Duodenal mucosa (tissue), 2 donors: ENCODE measurements around the gene BRINP2.
"Not testable (repeated sequence)": the region's sequence is repeated elsewhere in the genome, so short reads cannot be mapped to it uniquely, and the experiment has no call there.

Experiments used
- H3K27ac ChIP-seq: one replicate; pipeline ENCODE4 v1.7.0; 2013; ENCODE audit warnings: low read depth, low read length
- H3K27me3 ChIP-seq, 2 donors: one replicate each; pipeline ENCODE4 v1.7.0; 2013; ENCODE audit warnings: low read length in 2 of 2, control low read depth in 1 of 2; ENCODE audit not compliant: insufficient read depth in 2 of 2, control insufficient read depth in 1 of 2
- H3K36me3 ChIP-seq, 2 donors: one replicate each; pipeline ENCODE4 v1.7.0; 2013; ENCODE audit warnings: low read length in 2 of 2, control low read depth in 1 of 2; ENCODE audit not compliant: insufficient read depth in 2 of 2, control insufficient read depth in 1 of 2
- H3K4me1 ChIP-seq, 2 donors: one replicate each; pipeline ENCODE4 v1.7.0; 2013; ENCODE audit warnings: low read length in 2 of 2, control low read depth in 1 of 2; ENCODE audit not compliant: insufficient read depth in 2 of 2, control insufficient read depth in 1 of 2
- H3K4me3 ChIP-seq, 2 donors: one replicate each; pipeline ENCODE4 v1.7.0; 2013; ENCODE audit warnings: low read length in 2 of 2, low read depth in 1 of 2
- H3K9ac ChIP-seq, 2 donors: one replicate each; pipeline ENCODE4 v1.7.0; 2013; ENCODE audit warnings: low read length in 2 of 2, low read depth in 1 of 2
- H3K9me3 ChIP-seq, 2 donors: one replicate each; pipeline ENCODE4 v1.7.0; 2013; ENCODE audit warnings: low read length in 2 of 2, control low read depth in 1 of 2; ENCODE audit not compliant: control insufficient read depth in 1 of 2

The BRINP2 gene

DNA sequence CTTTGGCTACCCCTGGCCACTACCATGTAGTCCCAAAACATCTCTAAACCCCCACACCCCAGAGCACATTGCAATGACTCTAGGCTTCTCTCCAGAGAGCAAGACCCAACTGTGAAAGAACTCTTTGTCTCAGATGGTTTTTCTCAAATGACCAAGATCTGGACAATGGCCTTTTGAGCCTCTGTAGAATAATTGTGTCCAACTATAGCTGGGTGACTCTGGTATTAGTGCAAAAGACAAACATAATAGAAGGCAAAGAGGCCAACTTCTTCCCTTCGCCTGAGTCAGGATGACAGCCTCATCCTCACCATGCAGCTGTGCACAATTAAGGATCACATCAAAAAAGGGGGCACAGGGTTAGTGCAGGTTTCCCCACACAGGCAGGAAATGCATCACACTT is 139.6 kb downstream of the BRINP2 start:
- Histone ChIP-seq H3K27me3 (no peaks in the 10 kb centered on the region), H3K9me3 (no peaks in the 10 kb centered on the region), H3K4me1 (no peaks in the 10 kb centered on the region), H3K4me3 (no peak overlapping the region), H3K9ac (no peak overlapping the region), H3K36me3 (no peaks in the 10 kb centered on the region), H3K27ac (no peak overlapping the region)

DNA sequence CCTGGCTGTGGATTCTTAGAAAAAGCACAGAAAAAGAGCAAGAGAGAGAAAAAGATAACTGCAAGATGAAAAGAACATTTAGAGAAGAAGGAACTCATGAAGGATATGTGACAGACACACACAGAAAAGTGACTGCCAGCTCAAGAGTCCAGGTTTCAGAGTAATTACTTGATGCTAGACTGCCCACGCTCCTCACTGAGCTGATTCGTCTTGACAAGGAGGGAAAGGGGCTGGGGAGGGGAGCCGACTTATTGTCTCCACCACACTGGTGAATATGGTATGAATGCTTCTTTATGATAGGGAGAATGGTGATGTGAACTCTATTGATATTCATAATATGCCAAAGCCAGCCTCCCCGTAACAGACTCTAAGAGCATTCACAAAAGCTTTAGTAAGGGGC is 140.4 kb downstream of the BRINP2 start:
- no peak overlapping the region for H3K9ac ChIP-seq
- H3K9me3 ChIP-seq, result no peaks in the 10 kb centered on the region
- no peak overlapping the region for H3K27ac ChIP-seq
- no peaks in the 10 kb centered on the region for H3K36me3 ChIP-seq
- H3K4me1 ChIP-seq, result no peaks in the 10 kb centered on the region
- no peaks in the 10 kb centered on the region for H3K27me3 ChIP-seq
- no peak overlapping the region for H3K4me3 ChIP-seq

DNA sequence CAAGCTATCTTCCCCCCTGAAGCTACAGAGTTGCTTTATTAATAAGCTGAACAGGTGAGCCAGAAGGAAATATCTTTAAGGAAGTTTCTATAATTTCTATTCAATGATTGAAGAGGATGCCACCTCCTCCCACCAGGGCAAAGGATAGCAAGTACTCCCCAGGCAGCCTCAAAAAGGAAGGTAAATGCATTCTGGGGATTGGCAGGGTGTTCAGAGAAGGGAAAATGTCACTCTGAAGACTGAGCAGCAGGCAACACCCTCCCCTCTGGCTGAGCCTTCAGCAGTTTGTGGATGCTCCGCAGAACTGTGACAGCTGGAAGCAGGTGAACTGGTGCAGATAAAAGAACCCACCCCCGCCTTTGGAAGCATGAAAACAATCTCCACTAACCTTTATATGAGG is 140.8 kb downstream of the BRINP2 start:
- Histone ChIP-seq H3K9me3 (no peaks in the 10 kb centered on the region), H3K4me3 (no peak overlapping the region), H3K36me3 (no peaks in the 10 kb centered on the region), H3K27ac (no peak overlapping the region), H3K9ac (no peak overlapping the region), H3K4me1 (no peaks in the 10 kb centered on the region), H3K27me3 (no peaks in the 10 kb centered on the region)

DNA sequence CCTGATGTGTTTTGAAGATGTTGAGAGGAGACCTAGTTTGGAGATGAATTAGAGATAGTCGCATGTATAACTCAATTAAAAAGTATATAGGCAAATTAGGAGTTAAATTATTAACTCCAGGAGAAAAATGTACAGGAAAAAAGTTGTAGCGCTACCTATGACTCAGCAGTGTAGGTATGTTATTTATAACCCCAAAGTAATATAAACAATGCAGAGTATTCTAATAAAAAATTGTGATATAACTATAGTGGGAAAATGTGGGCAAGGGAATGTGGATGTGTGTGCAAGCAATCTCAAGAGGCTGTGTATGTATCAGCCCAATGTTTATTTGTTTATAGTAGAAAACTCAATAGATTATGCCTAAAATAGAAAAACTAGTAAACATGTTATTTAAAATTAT is 144.5 kb downstream of the BRINP2 start:
- Histone ChIP-seq H3K27ac (no peak overlapping the region), H3K4me3 (no peak overlapping the region), H3K27me3 (no peaks in the 10 kb centered on the region), H3K36me3 (no peaks in the 10 kb centered on the region), H3K9me3 (no peaks in the 10 kb centered on the region), H3K9ac (no peak overlapping the region), H3K4me1 (no peaks in the 10 kb centered on the region)

DNA sequence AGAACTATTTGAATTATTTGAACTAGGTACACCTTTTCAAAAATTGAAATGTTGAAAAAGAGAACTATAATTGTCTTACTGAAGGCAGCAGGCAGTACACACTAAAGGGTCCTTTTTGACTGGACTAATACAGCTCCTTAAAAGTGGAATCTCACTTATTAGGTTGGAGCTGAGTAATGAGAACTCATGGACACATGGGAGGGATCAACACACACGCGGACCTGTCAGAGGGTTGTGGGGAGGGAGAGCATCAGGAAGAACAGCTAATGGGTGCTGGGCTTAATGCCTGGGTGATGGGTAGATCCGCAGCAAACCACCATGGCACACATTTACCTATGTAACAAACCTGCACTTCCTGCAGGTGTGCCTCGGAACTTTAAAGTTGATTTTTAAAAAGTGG is 145.0 kb downstream of the BRINP2 start:
- no peaks in the 10 kb centered on the region for H3K36me3 ChIP-seq
- H3K27me3 ChIP-seq, result no peaks in the 10 kb centered on the region
- H3K27ac ChIP-seq, result no peak overlapping the region
- H3K9me3 ChIP-seq, result no peaks in the 10 kb centered on the region
- no peak overlapping the region for H3K4me3 ChIP-seq
- no peaks in the 10 kb centered on the region for H3K4me1 ChIP-seq
- H3K9ac ChIP-seq, result no peak overlapping the region

DNA sequence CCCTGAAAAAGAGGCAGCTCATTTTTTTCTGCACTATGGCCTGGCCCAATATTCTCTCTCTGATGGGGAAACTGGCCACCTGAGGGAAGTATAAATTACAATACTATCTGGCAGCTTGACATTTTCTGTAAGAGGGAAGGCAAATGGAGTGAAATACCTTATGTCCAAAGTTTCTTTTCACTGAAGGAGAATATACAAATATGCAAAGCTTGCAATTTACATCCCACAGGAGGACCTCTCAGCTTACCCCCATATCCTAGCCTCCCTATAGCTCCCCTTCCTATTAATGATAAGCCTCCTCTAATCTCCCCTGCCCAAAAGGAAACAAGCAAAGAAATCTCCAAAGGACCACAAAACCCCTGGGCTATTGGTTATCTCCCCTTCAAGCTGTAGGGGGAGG is 150.7 kb downstream of the BRINP2 start:
- H3K4me1 ChIP-seq, H3K9ac ChIP-seq, H3K9me3 ChIP-seq, H3K4me3 ChIP-seq, H3K27me3 ChIP-seq, H3K27ac ChIP-seq, H3K36me3 ChIP-seq: not testable (repeated sequence)

DNA sequence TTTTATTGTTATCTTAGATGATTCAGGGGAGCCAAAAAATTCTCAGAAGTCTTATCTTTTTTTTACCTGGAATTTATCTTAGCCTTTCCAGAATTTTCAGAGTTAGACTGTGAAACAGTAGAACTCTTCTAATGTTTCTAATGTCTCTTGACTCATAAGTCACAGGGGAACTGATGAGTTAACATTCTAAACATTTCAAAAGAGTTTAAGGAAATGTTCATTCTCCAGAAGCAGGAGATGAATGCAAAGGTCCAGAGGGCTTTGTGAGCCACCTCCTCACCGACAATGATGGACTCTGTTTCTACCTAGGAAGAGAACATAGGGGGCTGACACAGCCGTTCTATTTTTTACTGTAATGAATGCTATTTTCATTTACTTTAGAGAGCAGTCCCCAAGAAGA is 157.5 kb downstream of the BRINP2 start:
- Histone ChIP-seq H3K27ac (no peak overlapping the region), H3K36me3 (no peaks in the 10 kb centered on the region), H3K9ac (no peak overlapping the region), H3K4me3 (no peak overlapping the region), H3K27me3 (no peaks in the 10 kb centered on the region), H3K9me3 (no peaks in the 10 kb centered on the region), H3K4me1 (no peaks in the 10 kb centered on the region)

DNA sequence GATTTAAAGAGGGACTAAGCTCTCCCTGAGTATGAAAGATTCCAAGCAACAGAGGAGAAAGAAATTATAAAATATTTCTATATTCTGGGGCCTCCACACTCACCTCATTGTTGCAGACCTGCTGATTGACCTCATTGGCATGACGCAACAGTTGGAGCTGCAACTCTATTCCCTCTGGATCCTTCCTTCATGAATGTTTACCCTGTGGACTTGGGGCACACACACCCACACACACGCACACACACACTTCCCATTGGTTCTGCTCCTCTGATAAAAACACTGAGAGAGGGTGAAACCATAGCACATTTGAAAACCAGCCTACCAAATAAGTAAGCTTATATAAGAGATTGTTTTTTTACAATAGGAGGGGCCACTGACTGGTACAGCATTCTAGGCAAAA is 159.1 kb downstream of the BRINP2 start:
- no peaks in the 10 kb centered on the region for H3K36me3 ChIP-seq
- H3K27ac ChIP-seq, result no peak overlapping the region
- H3K4me3 ChIP-seq, result no peak overlapping the region
- H3K4me1 ChIP-seq, result peaks cover 0 to 2% of the 10 kb centered on the region in 2 donors
- H3K27me3 ChIP-seq, result no peaks in the 10 kb centered on the region
- no peaks in the 10 kb centered on the region for H3K9me3 ChIP-seq
- no peak overlapping the region for H3K9ac ChIP-seq
